SU-DHL-6 (cell line): Measurements from ENCODE around the gene KSR1.

Experiments
- H2AFZ ChIP-seq: fragments of 200-600 bp; sonication (generic); 2 replicates; pipeline ENCODE4 v1.6.1; 2014; ENCODE audit warnings: low read depth, mild to moderate bottlenecking, moderate library complexity, mixed read lengths, antibody characterized with exemption, low read length; ENCODE audit not compliant: severe bottlenecking
- H3F3A ChIP-seq: fragments of 200-600 bp; shearing (Covaris generic); 2 replicates; pipeline ENCODE4 v1.6.0; 2016; ENCODE audit warnings: antibody characterized with exemption, mild to moderate bottlenecking; ENCODE audit not compliant: insufficient read depth
- H3K27ac ChIP-seq: fragments of 200-600 bp; sonication (generic); 2 replicates; pipeline ENCODE4 v1.5.1; 2016; ENCODE audit warnings: low read depth, mild to moderate bottlenecking, low read length, moderate library complexity, mixed read lengths
- H3K27me3 ChIP-seq: fragments of 200-600 bp; sonication (generic), shearing (Covaris generic); 2 replicates; pipeline ENCODE4 v1.6.0; 2014; ENCODE audit warnings: mild to moderate bottlenecking, low read length
- H3K36me3 ChIP-seq: fragments of 200-600 bp; sonication (generic); 2 replicates; pipeline ENCODE4 v1.6.1; 2014; ENCODE audit warnings: mild to moderate bottlenecking, low read length, mixed read lengths
- H3K4me2 ChIP-seq: fragments of 300-600, 200-600 bp; shearing (Covaris generic), sonication (generic); 2 replicates; pipeline ENCODE4 v1.6.0; 2014; ENCODE audit warnings: low read length, low read depth, mild to moderate bottlenecking; ENCODE audit not compliant: poor library complexity, severe bottlenecking
- H3K4me3 ChIP-seq: fragments of 200-600 bp; sonication (generic); 2 replicates; pipeline ENCODE4 v1.5.1; 2014; ENCODE audit warnings: antibody characterized with exemption, low read length, mild to moderate bottlenecking, mixed read lengths; ENCODE audit not compliant: insufficient read depth, poor library complexity, severe bottlenecking
- H3K79me2 ChIP-seq: fragments of 200-600 bp; sonication (generic); 2 replicates; pipeline ENCODE4 v1.6.1; 2014; ENCODE audit warnings: mild to moderate bottlenecking, low read length, moderate library complexity; ENCODE audit not compliant: insufficient read depth
- H3K9ac ChIP-seq: fragments of 200-600 bp; sonication (generic); 2 replicates; pipeline ENCODE4 v1.7.0; 2014; ENCODE audit warnings: mild to moderate bottlenecking, low read length
- H3K9me2 ChIP-seq: fragments of 200-600 bp; sonication (generic); replicated peaks from 2 replicates; pipeline ENCODE4 v1.6.1; 2014; ENCODE audit warnings: low read length; ENCODE audit not compliant: insufficient read depth
- H3K9me3 ChIP-seq: fragments of 200-600 bp; sonication (generic); 2 replicates; pipeline ENCODE4 v1.6.1; 2014; ENCODE audit warnings: low read length, mixed read lengths; ENCODE audit not compliant: insufficient read depth
- H4K20me1 ChIP-seq: fragments of 200-600 bp; sonication (generic); 2 replicates; pipeline ENCODE4 v1.6.1; 2014; ENCODE audit warnings: low read depth, mild to moderate bottlenecking, antibody characterized with exemption, low read length, moderate library complexity, mixed read lengths
- CTCF ChIP-seq: fragments of 200-600 bp; sonication (generic); IDR thresholded peaks from one replicate; pipeline ENCODE4 v1.5.1; 2017; ENCODE audit warnings: antibody characterized with exemption, mild to moderate bottlenecking, low read length, moderate library complexity; ENCODE audit not compliant: insufficient read depth, poor library complexity, severe bottlenecking
- EZH2phosphoT487 ChIP-seq: fragments of 200-600 bp; sonication (generic), shearing (Covaris generic); conservative IDR thresholded peaks from 2 replicates; pipeline ENCODE4 v1.6.1; 2018; ENCODE audit warnings: mild to moderate bottlenecking, antibody characterized with exemption, low read length, moderate library complexity, mixed read lengths

Gene KSR1

GRCh38 chr17:27565874-27566670 is 109.8 kb downstream of the KSR1 start:
- no peak overlapping the region for H3K27ac ChIP-seq

GRCh38 chr17:27566671-27567562 is 110.7 kb downstream of the KSR1 start:
- H3K27ac ChIP-seq = no peak overlapping the region
- no peak overlapping the region for H3K4me3 ChIP-seq
- H3F3A ChIP-seq = no peaks in the 10 kb centered on the region
- H3K4me2 ChIP-seq = no peak overlapping the region
- no peaks in the 10 kb centered on the region for H3K9me3 ChIP-seq
- H3K9me2 ChIP-seq = no peaks in the 10 kb centered on the region
- H3K36me3 ChIP-seq = no peaks in the 10 kb centered on the region
- no peaks in the 10 kb centered on the region for H4K20me1 ChIP-seq
- TF ChIP-seq EZH2phosphoT487 (no peak), CTCF (no peak)
- no peak overlapping the region for H2AFZ ChIP-seq
- H3K79me2 ChIP-seq = no peaks in the 10 kb centered on the region
- H3K27me3 ChIP-seq = no peaks in the 10 kb centered on the region
- H3K9ac ChIP-seq = no peak overlapping the region

More at GRCh38 chr17:27565874-27566670, 109.8 kb downstream of the KSR1 start:
- H3K4me2 ChIP-seq = no peak overlapping the region
- H3K79me2 ChIP-seq = no peaks in the 10 kb centered on the region
- no peak overlapping the region for H2AFZ ChIP-seq
- H3K9ac ChIP-seq = no peak overlapping the region
- H3K4me3 ChIP-seq = no peak overlapping the region
- H3F3A ChIP-seq = no peaks in the 10 kb centered on the region
- no peaks in the 10 kb centered on the region for H4K20me1 ChIP-seq
- TF ChIP-seq EZH2phosphoT487 (no peak), CTCF (no peak)
- H3K27me3 ChIP-seq = no peaks in the 10 kb centered on the region
- no peaks in the 10 kb centered on the region for H3K9me3 ChIP-seq
- H3K9me2 ChIP-seq = no peaks in the 10 kb centered on the region
- H3K36me3 ChIP-seq = no peaks in the 10 kb centered on the region

GRCh38 chr17:27567563-27567859 is 111.3 kb downstream of the KSR1 start:
- H3K27ac ChIP-seq = no peak overlapping the region
- no peaks in the 10 kb centered on the region for H3F3A ChIP-seq
- no peaks in the 10 kb centered on the region for H3K79me2 ChIP-seq
- no peaks in the 10 kb centered on the region for H3K9me2 ChIP-seq
- H4K20me1 ChIP-seq = no peaks in the 10 kb centered on the region
- H3K9ac ChIP-seq = no peak overlapping the region
- H3K36me3 ChIP-seq = no peaks in the 10 kb centered on the region
- H3K4me3 ChIP-seq = no peak overlapping the region
- no peak overlapping the region for H2AFZ ChIP-seq
- TF ChIP-seq CTCF = no peak
- no peak for TF ChIP-seq EZH2phosphoT487
- H3K4me2 ChIP-seq = no peak overlapping the region
- no peaks in the 10 kb centered on the region for H3K27me3 ChIP-seq
- H3K9me3 ChIP-seq = no peaks in the 10 kb centered on the region
